Astrocyte of the spinal cord (primary cell): ENCODE results near the gene CFAP46.

Source experiments
- DNase-seq: peaks from one replicate; pipeline ENCODE4 v3.0.0; 2011; ENCODE audit warnings: low read depth, low spot score
- H3K4me3 ChIP-seq: 2 replicates; pipeline ENCODE4 v1.5.1; 2011; ENCODE audit warnings: low read depth, mild to moderate bottlenecking, low read length, moderate library complexity
- CTCF ChIP-seq: IDR thresholded peaks from 2 replicates; pipeline ENCODE4 v1.5.1; 2012; ENCODE audit warnings: low read depth, mild to moderate bottlenecking, low read length, inconsistent platforms
- in situ Hi-C: cut with HindIII; loops from 2 replicates; pipeline ENCODE4 v1.10.0; 2017; ENCODE audit warnings: low sequenced_read_pairs

CFAP46 gene

GRCh38 chr10:132785723-132786475 lies 156.5 kb downstream of the CFAP46 start, which contains the start of gene NKX6-2:
NKX6-2 (minus strand) TSS chr10:132786147; CDS start chr10:132785948, 199 bp downstream.
- TF ChIP-seq CTCF = no peak
- in situ Hi-C loops = no loop called here
- DNase-seq = no peak
- H3K4me3 ChIP-seq = no peak within 1 kb of the TSS

- no peak for TF ChIP-seq CTCF
- DNase-seq = no peak
- H3K4me3 ChIP-seq = no peak overlapping the region
- in situ Hi-C loops = no loop called here
Observed at GRCh38 chr10:132784866-132785722, 157.3 kb downstream of the CFAP46 start.

GRCh38 chr10:132783940-132784865 lies 158.2 kb downstream of the CFAP46 start:
- in situ Hi-C loops = no loop called here
- H3K4me3 ChIP-seq = no peak overlapping the region
- no peak for DNase-seq
- TF ChIP-seq CTCF = no peak

GRCh38 chr10:132783165-132783939 lies 159.0 kb downstream of the CFAP46 start:
- no peak overlapping the region for H3K4me3 ChIP-seq
- TF ChIP-seq CTCF = no peak
- in situ Hi-C loops = no loop called here
- DNase-seq = no peak

- in situ Hi-C loops = no loop called here
- no peak for TF ChIP-seq CTCF
- DNase-seq = no peak
- H3K4me3 ChIP-seq = no peak overlapping the region
Observed at GRCh38 chr10:132781556-132781955, 160.8 kb downstream of the CFAP46 start.
